Keratinocyte (primary cell): ENCODE measurements around the gene EMCN. TPM values are rescaled to one million over a fixed set of nuclear protein-coding genes. Genes with fewer than 3 reads are reported as not detected.

Source experiments
- DNase-seq: peaks from one replicate; pipeline ENCODE4 v3.0.0-alpha.2; 2011; ENCODE audit warnings: low read depth, missing footprints, low spot score
- FAIRE-seq: peaks from 2 replicates; lab custom pipeline; 2011; peaks lifted over from hg19 to GRCh38; lab: Jason Lieb, UNC
- H2AFZ ChIP-seq: 2 replicates; pipeline ENCODE4 v1.6.0; 2012; ENCODE audit warnings: low read length, control low read depth, inconsistent platforms; ENCODE audit not compliant: control insufficient read depth
- H3K27ac ChIP-seq: 2 replicates; pipeline ENCODE4 v1.5.1; 2011; ENCODE audit warnings: low read length; ENCODE audit not compliant: control insufficient read depth, insufficient read depth
- H3K27me3 ChIP-seq: 3 replicates; pipeline ENCODE4 v1.6.0; 2011; ENCODE audit warnings: low read length; ENCODE audit not compliant: control insufficient read depth, insufficient read depth; ENCODE audit errors: extremely low read depth
- H3K36me3 ChIP-seq, 2 experiments: 2 replicates in 1 of 2; 3 replicates in 1 of 2; pipeline ENCODE4 v1.5.1; 2011; ENCODE audit warnings: low read length in 2 of 2, mild to moderate bottlenecking in 1 of 2; ENCODE audit not compliant: control insufficient read depth in 2 of 2, insufficient read depth in 2 of 2; ENCODE audit errors: extremely low read depth in 1 of 2
- H3K4me1 ChIP-seq: 3 replicates; pipeline ENCODE4 v1.5.1; 2011; ENCODE audit warnings: low read length; ENCODE audit not compliant: control insufficient read depth, insufficient read depth; ENCODE audit errors: extremely low read depth
- H3K4me2 ChIP-seq: 3 replicates; pipeline ENCODE4 v1.6.0; 2011; ENCODE audit warnings: low read depth, low read length; ENCODE audit not compliant: control insufficient read depth, insufficient read depth; ENCODE audit errors: extremely low read depth
- H3K4me3 ChIP-seq, 3 experiments: fragments of 200-600 bp in 1 of 3; sonication (generic) in 1 of 3; 2 replicates in 2 of 3; 3 replicates in 1 of 3; pipeline ENCODE4 v1.5.1; 2011 to 2016; ENCODE audit warnings: low read length in 3 of 3, mild to moderate bottlenecking in 3 of 3, control low read depth in 2 of 3, inconsistent platforms in 1 of 3, low read depth in 1 of 3, mixed read lengths in 1 of 3, mixed run types in 1 of 3, moderate library complexity in 1 of 3; ENCODE audit not compliant: control insufficient read depth in 2 of 3, insufficient read depth in 2 of 3; ENCODE audit errors: extremely low read depth in 1 of 3
- H3K79me2 ChIP-seq: 2 replicates; pipeline ENCODE4 v1.6.0; 2012; ENCODE audit warnings: low read length; ENCODE audit not compliant: control insufficient read depth, insufficient read depth
- H3K9ac ChIP-seq: 3 replicates; pipeline ENCODE4 v1.6.0; 2011; ENCODE audit warnings: low read length; ENCODE audit not compliant: control insufficient read depth, insufficient read depth; ENCODE audit errors: extremely low read depth
- H3K9me1 ChIP-seq: 3 replicates; pipeline ENCODE4 v1.6.0; 2011; ENCODE audit warnings: low read length; ENCODE audit not compliant: control insufficient read depth, insufficient read depth; ENCODE audit errors: extremely low read depth
- H3K9me3 ChIP-seq: 2 replicates; pipeline ENCODE4 v1.5.1; 2012; ENCODE audit warnings: low read depth, low read length; ENCODE audit not compliant: control insufficient read depth
- H4K20me1 ChIP-seq: 3 replicates; pipeline ENCODE4 v1.6.0; 2011; ENCODE audit warnings: low read length; ENCODE audit not compliant: control insufficient read depth, insufficient read depth; ENCODE audit errors: extremely low read depth
- EZH2 ChIP-seq: IDR thresholded peaks from one replicate; pipeline ENCODE4 v1.6.1; 2012; ENCODE audit warnings: inconsistent platforms, mild to moderate bottlenecking, low read length, moderate library complexity
- dilution Hi-C: fragments of 300-500 bp; cut with MboI; formaldehyde crosslinking; loops from one replicate; pipeline ENCODE4 v1.7.0; 2020; ENCODE audit warnings: low sequenced_read_pairs; ENCODE audit not compliant: extremely low pct_ligation_motif_present
- polyA plus RNA-seq, 5 experiments: library from polyadenylated mRNA; depleted of rRNA in 3 of 5; stranded (reverse) in 3 of 5; stranded (forward) in 1 of 5; unstranded in 1 of 5; fragments of >200 nt; gene quantifications; 1 replicate in 1 of 5; 2 replicates in 3 of 5; 3 replicates in 1 of 5; pipeline versions ENCODE4 v1.2.1 to v1.2.3, GENCODE V29; 2011 to 2012; ENCODE audit warnings: missing spikeins in 2 of 5, low read depth in 1 of 5, low replicate concordance in 1 of 5
- TF ChIP-seq, protein P1 (sequence below), 3 experiments: IDR thresholded peaks in 1 of 3; conservative IDR thresholded peaks in 1 of 3; optimal IDR thresholded peaks in 1 of 3; 2 replicates in 2 of 3; 3 replicates in 1 of 3; pipeline versions ENCODE3 to v1.5.1; 2011; ENCODE audit warnings: low read length in 3 of 3, mild to moderate bottlenecking in 3 of 3, moderate library complexity in 2 of 3, control low read depth in 1 of 3, inconsistent platforms in 1 of 3; ENCODE audit not compliant: insufficient read depth in 2 of 3; ENCODE audit errors: extremely low read depth in 1 of 3

Gene EMCN
- polyA plus RNA-seq, 1 donor (not counting 4 experiments of a cell fraction or from before 2014, with no cell fraction given) = not detected

DNA sequence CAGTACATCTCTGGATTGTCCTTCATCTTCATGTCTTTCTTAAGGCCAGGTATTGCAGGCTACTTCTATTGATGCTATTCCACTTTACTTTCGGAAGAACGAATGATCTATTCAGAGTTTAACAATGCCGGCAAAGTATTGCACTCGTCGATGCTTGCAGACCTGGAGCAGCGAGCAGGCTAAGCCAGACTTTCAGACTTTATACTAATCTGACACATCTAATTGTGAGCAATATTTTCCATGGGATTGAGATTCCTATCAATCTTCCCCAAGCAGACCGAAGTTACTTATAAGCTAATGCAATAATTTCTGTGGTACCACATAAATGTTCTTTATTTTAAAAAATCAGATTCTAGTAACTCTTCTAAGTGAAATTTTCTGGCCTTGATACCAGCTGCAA is 1.6 kb downstream of the EMCN start:
- Histone ChIP-seq H3K27me3 (no peaks in the 10 kb centered on the region), H3K9me3 (no peaks in the 10 kb centered on the region), H3K36me3 (no peaks in the 10 kb centered on the region), H3K4me2 (no peak overlapping the region), H3K4me1 (peaks cover 10% of the 10 kb centered on the region), H3K4me3 (no peak overlapping the region), H3K9me1 (no peaks in the 10 kb centered on the region), H3K9ac (no peak overlapping the region), H3K27ac (no peak overlapping the region), H4K20me1 (no peaks in the 10 kb centered on the region), H2AFZ (no peak overlapping the region), H3K79me2 (no peaks in the 10 kb centered on the region)
- dilution Hi-C loops = no loop called here
- TF ChIP-seq EZH2 = no peak
- TF ChIP-seq, protein P1, sequence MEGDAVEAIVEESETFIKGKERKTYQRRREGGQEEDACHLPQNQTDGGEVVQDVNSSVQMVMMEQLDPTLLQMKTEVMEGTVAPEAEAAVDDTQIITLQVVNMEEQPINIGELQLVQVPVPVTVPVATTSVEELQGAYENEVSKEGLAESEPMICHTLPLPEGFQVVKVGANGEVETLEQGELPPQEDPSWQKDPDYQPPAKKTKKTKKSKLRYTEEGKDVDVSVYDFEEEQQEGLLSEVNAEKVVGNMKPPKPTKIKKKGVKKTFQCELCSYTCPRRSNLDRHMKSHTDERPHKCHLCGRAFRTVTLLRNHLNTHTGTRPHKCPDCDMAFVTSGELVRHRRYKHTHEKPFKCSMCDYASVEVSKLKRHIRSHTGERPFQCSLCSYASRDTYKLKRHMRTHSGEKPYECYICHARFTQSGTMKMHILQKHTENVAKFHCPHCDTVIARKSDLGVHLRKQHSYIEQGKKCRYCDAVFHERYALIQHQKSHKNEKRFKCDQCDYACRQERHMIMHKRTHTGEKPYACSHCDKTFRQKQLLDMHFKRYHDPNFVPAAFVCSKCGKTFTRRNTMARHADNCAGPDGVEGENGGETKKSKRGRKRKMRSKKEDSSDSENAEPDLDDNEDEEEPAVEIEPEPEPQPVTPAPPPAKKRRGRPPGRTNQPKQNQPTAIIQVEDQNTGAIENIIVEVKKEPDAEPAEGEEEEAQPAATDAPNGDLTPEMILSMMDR (optimal IDR thresholded peaks at IDR 0.05 in 1 of 3, IDR thresholded peaks at IDR 0.05 in 1 of 3, conservative IDR thresholded peaks at IDR 0.05 in 1 of 3; ENCODE audit: extremely low read depth in 1 of 3, insufficient read depth in 2 of 3, low read length in 3 of 3) = no peak
- FAIRE-seq = no peak
- DNase-seq = no peak

DNA sequence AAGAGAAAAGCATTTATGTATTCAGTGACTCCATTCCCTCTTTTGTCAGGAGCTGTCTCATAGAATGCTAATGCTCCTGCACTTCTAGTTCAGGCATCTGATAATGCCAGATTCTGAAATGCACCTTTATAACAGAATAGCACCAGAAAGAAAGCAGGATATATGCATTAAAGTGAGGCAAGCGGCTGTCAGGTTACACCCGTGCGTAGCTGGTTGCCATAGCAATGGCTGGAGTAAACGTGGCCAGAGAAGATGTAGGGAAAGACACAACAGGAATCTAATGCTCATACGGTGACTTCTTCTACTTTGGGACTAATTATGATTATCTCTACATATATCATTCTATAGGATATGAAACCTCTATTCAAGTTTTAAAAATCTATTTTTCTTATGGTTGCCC is 5.9 kb downstream of the EMCN start:
- Histone ChIP-seq H3K4me3 (no peak overlapping the region), H3K4me1 (peaks cover 10% of the 10 kb centered on the region), H3K79me2 (no peaks in the 10 kb centered on the region), H3K9me1 (no peaks in the 10 kb centered on the region), H4K20me1 (no peaks in the 10 kb centered on the region), H3K4me2 (no peak overlapping the region), H3K9me3 (no peaks in the 10 kb centered on the region), H3K36me3 (no peaks in the 10 kb centered on the region), H2AFZ (no peak overlapping the region), H3K27ac (no peak overlapping the region), H3K27me3 (no peaks in the 10 kb centered on the region), H3K9ac (no peak overlapping the region)
- TF ChIP-seq, protein P1 (optimal IDR thresholded peaks at IDR 0.05 in 1 of 3, IDR thresholded peaks at IDR 0.05 in 1 of 3, conservative IDR thresholded peaks at IDR 0.05 in 1 of 3; ENCODE audit: extremely low read depth in 1 of 3, insufficient read depth in 2 of 3, low read length in 3 of 3) = no peak
- no peak for TF ChIP-seq EZH2
- FAIRE-seq (no peak), DNase-seq (no peak)
- dilution Hi-C loops = no loop called here
